HepG2 (cell line): ENCODE measurements around the gene FNBP1L. TPM values are rescaled to one million over a fixed set of nuclear protein-coding genes. Genes with fewer than 3 reads are reported as not detected.
A peak's percentile ranks its signal among the peaks of the same experiment; 100 is the strongest.

Experiments
- ARNTL ChIP-seq: sonication (generic); formaldehyde crosslinking; IDR thresholded peaks from 2 replicates; pipeline ENCODE4 v1.4.0; 2020; ENCODE audit warnings: mild to moderate bottlenecking, missing genetic modification reagents
- HOXA5 ChIP-seq: sonication (generic); formaldehyde crosslinking; IDR thresholded peaks from 2 replicates; pipeline ENCODE4 v1.4.0; 2020; ENCODE audit warnings: missing genetic modification reagents
- MIER2 ChIP-seq: IDR thresholded peaks from 2 replicates; pipeline ENCODE4 v1.6.1; 2016; ENCODE audit warnings: missing biosample characterization, missing genetic modification reagents
- NFIC ChIP-seq: IDR thresholded peaks from 2 replicates; pipeline ENCODE4 v1.6.1; 2012; ENCODE audit warnings: mild to moderate bottlenecking, low read length, inconsistent platforms
- NR3C1 ChIP-seq: sonication (generic); formaldehyde crosslinking; IDR thresholded peaks from 2 replicates; pipeline ENCODE4 v1.4.0; 2020; ENCODE audit warnings: missing genetic modification reagents
- ONECUT2 ChIP-seq: sonication (generic); formaldehyde crosslinking; IDR thresholded peaks from 2 replicates; pipeline ENCODE4 v1.4.0; 2020; ENCODE audit warnings: missing genetic modification reagents
- PHF8 ChIP-seq: sonication (generic); formaldehyde crosslinking; IDR thresholded peaks from 2 replicates; pipeline ENCODE4 v1.5.0; 2020; ENCODE audit warnings: missing genetic modification reagents
- POLR2A ChIP-seq, 2 experiments: IDR thresholded peaks; 2 replicates each; pipeline ENCODE4 v1.6.1; 2011; ENCODE audit warnings: low read depth in 2 of 2, low read length in 2 of 2, mild to moderate bottlenecking in 1 of 2, moderate library complexity in 1 of 2; ENCODE audit not compliant: insufficient read depth in 1 of 2
- REL ChIP-seq: sonication (generic); formaldehyde crosslinking; conservative IDR thresholded peaks from 2 replicates; pipeline ENCODE4 v1.8.0; 2022; ENCODE audit warnings: mild to moderate bottlenecking, missing genetic modification reagents, moderate library complexity
- SKI ChIP-seq: fragments of 450-650 bp; IDR thresholded peaks from one replicate; pipeline ENCODE4 v1.6.1; 2018; ENCODE audit warnings: mild to moderate bottlenecking; ENCODE audit not compliant: partially characterized antibody
- TMF1 ChIP-seq: sonication (generic); formaldehyde crosslinking; IDR thresholded peaks from 2 replicates; pipeline ENCODE4 v1.8.1; 2022; ENCODE audit warnings: low read depth, missing genetic modification reagents
- ZBTB7A ChIP-seq: sonication (generic); formaldehyde crosslinking; IDR thresholded peaks from 2 replicates; pipeline ENCODE4 v1.8.0; 2022; ENCODE audit warnings: mild to moderate bottlenecking, missing genetic modification reagents
- ZNF124 ChIP-seq: sonication (generic); formaldehyde crosslinking; IDR thresholded peaks from 2 replicates; pipeline ENCODE4 v1.4.0; 2020; ENCODE audit warnings: missing genetic modification reagents
- ZNF260 ChIP-seq: sonication (generic); formaldehyde crosslinking; IDR thresholded peaks from 2 replicates; pipeline ENCODE4 v1.4.0; 2020; ENCODE audit warnings: missing genetic modification reagents, low read depth, mild to moderate bottlenecking, borderline replicate concordance
- ZNF354B ChIP-seq: sonication (generic); formaldehyde crosslinking; IDR thresholded peaks from 2 replicates; pipeline ENCODE4 v1.8.0; 2022; ENCODE audit warnings: mild to moderate bottlenecking, missing genetic modification reagents
- ZNF652 ChIP-seq: IDR thresholded peaks from 2 replicates; pipeline ENCODE4 v1.6.1; 2016; ENCODE audit warnings: low read depth, borderline replicate concordance
- ZNF746 ChIP-seq: sonication (generic); formaldehyde crosslinking; IDR thresholded peaks from 2 replicates; pipeline ENCODE4 v1.8.0; 2022; ENCODE audit warnings: mild to moderate bottlenecking, missing genetic modification reagents
- polyA plus RNA-seq, 8 experiments: library from polyadenylated mRNA; depleted of rRNA in 3 of 8; stranded (reverse) in 7 of 8; unstranded in 1 of 8; fragments of >200 nt; fragmentation: Illumina TruSeq in 4 of 8; extraction: Trizol in 4 of 8; gene quantifications; 2 replicates each; pipeline versions ENCODE4 v1.2.1 to v1.2.3, GENCODE V29; 2011 to 2016; ENCODE audit warnings: low read depth in 4 of 8, missing spikeins in 1 of 8, mixed read lengths in 1 of 8; ENCODE audit not compliant: insufficient read depth in 1 of 8
- total RNA-seq, 5 experiments: library from RNA; depleted of rRNA; stranded (reverse); fragments of >200 nt; fragmentation: Illumina TruSeq; extraction: Trizol; gene quantifications; 2 replicates each; pipeline ENCODE4 v1.2.3, GENCODE V29; 2016; ENCODE audit warnings: low read depth in 1 of 5
- TF ChIP-seq, protein P1 (sequence below): sonication (generic); formaldehyde crosslinking; IDR thresholded peaks from 2 replicates; pipeline ENCODE4 v1.4.0; 2020; ENCODE audit warnings: missing genetic modification reagents, borderline replicate concordance
- TF ChIP-seq, protein P2 (sequence below): sonication (generic); formaldehyde crosslinking; IDR thresholded peaks from 2 replicates; pipeline ENCODE4 v1.8.1; 2023; ENCODE audit warnings: mild to moderate bottlenecking, moderate library complexity, missing genetic modification reagents
- TF ChIP-seq, protein P3 (sequence below): sonication (generic); formaldehyde crosslinking; IDR thresholded peaks from 2 replicates; pipeline ENCODE4 v1.5.1; 2020; ENCODE audit warnings: missing genetic modification reagents, mild to moderate bottlenecking, borderline replicate concordance
- TF ChIP-seq, protein P4 (sequence below): sonication (generic); formaldehyde crosslinking; IDR thresholded peaks from 2 replicates; pipeline ENCODE4 v1.4.0; 2020; ENCODE audit warnings: missing genetic modification reagents

FNBP1L gene
- total and polyA plus RNA-seq, 2 of the 13 experiments (the other 11 are each of a cell fraction or from before 2014, with no cell fraction given): 24.1 to 27.1 TPM

DNA sequence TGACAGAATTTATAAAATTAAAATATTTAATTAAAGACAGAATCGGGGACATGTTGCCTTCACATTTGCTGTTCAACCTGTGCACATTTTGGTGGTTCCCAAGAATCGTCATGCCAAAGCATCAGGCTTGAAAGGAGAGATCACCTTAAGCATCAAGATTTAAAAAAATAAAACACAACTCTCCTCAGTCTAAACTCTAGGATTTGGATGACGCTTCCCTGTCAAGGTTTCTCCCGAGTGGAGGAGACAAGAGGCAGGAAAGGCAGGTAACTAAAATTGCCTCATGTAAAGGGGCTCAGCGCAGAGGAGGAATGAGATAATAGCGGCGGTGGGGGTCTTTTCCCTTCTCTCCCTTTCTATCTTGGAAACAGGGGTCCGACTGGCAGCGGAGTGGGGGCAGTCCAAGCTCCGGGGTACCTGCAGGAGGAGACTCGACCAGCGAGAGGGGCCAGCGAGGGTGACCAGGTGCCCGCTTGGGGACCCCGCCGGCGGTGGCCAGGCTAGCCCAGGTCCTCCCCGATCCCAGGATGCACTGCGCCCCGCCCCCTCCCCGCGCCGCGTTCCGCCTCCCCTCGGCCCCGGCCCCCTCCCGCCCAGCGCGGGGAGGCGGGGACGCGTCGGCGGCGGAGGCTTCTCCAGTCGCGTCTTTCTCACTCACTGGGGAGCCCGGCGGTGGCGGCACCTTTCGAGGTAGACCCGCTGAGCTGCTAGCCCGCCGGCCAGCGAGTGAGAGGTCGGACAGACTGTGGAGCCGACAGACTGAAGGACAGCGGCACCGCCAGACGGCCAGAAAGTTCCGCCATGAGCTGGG is at the start of gene FNBP1L (continued):
- TF ChIP-seq, protein P1, sequence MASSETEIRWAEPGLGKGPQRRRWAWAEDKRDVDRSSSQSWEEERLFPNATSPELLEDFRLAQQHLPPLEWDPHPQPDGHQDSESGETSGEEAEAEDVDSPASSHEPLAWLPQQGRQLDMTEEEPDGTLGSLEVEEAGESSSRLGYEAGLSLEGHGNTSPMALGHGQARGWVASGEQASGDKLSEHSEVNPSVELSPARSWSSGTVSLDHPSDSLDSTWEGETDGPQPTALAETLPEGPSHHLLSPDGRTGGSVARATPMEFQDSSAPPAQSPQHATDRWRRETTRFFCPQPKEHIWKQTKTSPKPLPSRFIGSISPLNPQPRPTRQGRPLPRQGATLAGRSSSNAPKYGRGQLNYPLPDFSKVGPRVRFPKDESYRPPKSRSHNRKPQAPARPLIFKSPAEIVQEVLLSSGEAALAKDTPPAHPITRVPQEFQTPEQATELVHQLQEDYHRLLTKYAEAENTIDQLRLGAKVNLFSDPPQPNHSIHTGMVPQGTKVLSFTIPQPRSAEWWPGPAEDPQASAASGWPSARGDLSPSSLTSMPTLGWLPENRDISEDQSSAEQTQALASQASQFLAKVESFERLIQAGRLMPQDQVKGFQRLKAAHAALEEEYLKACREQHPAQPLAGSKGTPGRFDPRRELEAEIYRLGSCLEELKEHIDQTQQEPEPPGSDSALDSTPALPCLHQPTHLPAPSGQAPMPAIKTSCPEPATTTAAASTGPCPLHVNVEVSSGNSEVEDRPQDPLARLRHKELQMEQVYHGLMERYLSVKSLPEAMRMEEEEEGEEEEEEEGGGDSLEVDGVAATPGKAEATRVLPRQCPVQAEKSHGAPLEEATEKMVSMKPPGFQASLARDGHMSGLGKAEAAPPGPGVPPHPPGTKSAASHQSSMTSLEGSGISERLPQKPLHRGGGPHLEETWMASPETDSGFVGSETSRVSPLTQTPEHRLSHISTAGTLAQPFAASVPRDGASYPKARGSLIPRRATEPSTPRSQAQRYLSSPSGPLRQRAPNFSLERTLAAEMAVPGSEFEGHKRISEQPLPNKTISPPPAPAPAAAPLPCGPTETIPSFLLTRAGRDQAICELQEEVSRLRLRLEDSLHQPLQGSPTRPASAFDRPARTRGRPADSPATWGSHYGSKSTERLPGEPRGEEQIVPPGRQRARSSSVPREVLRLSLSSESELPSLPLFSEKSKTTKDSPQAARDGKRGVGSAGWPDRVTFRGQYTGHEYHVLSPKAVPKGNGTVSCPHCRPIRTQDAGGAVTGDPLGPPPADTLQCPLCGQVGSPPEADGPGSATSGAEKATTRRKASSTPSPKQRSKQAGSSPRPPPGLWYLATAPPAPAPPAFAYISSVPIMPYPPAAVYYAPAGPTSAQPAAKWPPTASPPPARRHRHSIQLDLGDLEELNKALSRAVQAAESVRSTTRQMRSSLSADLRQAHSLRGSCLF (CRISPR knock-in tag): no peak
- TF ChIP-seq NFIC (no peak), ZNF746 (0 out of 2 replicates have a peak, but pooled peaks have one; percentile 52), ONECUT2 (no peak), ZNF124 (CRISPR knock-in tag) (0 out of 2 replicates have a peak, but pooled peaks have one; percentile 7), SKI (peak; percentile 76), ZNF354B (CRISPR knock-in tag) (no peak), ZNF260 (CRISPR knock-in tag) (no peak), MIER2 (CRISPR knock-in tag) (no peak), REL (0 out of 2 replicates have a peak, but pooled peaks have one; percentile 30), PHF8 (CRISPR knock-in tag) (peak; percentile 78), ZNF652 (CRISPR knock-in tag) (no peak), ARNTL (no peak), POLR2A (IDR thresholded peaks at IDR 0.05; ENCODE audit: insufficient read depth in 1 of 2, low read depth in 2 of 2, low read length in 2 of 2) (peak; percentile 72 to 85), NR3C1 (CRISPR knock-in tag) (no peak), TMF1 (CRISPR knock-in tag) (0 out of 2 replicates have a peak, but pooled peaks have one; percentile 69), ZBTB7A (CRISPR knock-in tag) (peak; percentile 80; the same call in 1 of the 2 replicates), HOXA5 (CRISPR knock-in tag) (no peak)
- TF ChIP-seq, protein P2, sequence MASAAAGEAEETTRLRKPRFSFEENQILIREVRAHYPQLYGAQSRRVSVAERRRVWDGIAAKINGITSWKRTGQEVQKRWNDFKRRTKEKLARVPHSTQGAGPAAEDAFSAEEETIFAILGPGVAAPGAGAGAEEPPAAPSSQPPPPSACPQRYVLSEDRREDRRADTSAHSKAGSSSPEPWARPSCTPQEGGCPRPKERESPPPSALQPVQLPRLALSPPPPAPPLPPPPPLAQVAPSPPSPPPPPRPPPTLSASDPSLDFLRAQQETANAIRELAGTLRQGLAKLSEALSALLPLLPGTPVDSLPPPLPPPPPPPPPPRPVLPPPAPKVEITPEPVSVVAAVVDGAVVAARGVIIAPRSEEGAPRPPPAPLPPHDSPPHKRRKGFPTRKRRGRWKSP (CRISPR knock-in tag): peak; percentile 49; the same call in 1 of the 2 replicates
- TF ChIP-seq, protein P3, sequence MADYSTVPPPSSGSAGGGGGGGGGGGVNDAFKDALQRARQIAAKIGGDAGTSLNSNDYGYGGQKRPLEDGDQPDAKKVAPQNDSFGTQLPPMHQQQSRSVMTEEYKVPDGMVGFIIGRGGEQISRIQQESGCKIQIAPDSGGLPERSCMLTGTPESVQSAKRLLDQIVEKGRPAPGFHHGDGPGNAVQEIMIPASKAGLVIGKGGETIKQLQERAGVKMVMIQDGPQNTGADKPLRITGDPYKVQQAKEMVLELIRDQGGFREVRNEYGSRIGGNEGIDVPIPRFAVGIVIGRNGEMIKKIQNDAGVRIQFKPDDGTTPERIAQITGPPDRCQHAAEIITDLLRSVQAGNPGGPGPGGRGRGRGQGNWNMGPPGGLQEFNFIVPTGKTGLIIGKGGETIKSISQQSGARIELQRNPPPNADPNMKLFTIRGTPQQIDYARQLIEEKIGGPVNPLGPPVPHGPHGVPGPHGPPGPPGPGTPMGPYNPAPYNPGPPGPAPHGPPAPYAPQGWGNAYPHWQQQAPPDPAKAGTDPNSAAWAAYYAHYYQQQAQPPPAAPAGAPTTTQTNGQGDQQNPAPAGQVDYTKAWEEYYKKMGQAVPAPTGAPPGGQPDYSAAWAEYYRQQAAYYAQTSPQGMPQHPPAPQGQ (CRISPR knock-in tag): no peak
- TF ChIP-seq, protein P4, sequence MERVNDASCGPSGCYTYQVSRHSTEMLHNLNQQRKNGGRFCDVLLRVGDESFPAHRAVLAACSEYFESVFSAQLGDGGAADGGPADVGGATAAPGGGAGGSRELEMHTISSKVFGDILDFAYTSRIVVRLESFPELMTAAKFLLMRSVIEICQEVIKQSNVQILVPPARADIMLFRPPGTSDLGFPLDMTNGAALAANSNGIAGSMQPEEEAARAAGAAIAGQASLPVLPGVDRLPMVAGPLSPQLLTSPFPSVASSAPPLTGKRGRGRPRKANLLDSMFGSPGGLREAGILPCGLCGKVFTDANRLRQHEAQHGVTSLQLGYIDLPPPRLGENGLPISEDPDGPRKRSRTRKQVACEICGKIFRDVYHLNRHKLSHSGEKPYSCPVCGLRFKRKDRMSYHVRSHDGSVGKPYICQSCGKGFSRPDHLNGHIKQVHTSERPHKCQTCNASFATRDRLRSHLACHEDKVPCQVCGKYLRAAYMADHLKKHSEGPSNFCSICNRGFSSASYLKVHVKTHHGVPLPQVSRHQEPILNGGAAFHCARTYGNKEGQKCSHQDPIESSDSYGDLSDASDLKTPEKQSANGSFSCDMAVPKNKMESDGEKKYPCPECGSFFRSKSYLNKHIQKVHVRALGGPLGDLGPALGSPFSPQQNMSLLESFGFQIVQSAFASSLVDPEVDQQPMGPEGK (CRISPR knock-in tag): peak; percentile 91
